Nephron progenitor cell (in vitro differentiated cells): Measurements from ENCODE around the gene GALNT8.

ENCODE experiments used
- DNase-seq: peaks from one replicate; pipeline ENCODE4 v3.0.0; 2021
- H3K27ac Mint-ChIP-seq: 2 replicates; pipeline ENCODE4 v1.8.0; 2021; ENCODE audit warnings: mild to moderate bottlenecking, moderate library complexity, mixed read lengths
- H3K27me3 Mint-ChIP-seq: 2 replicates; pipeline ENCODE4 v1.8.0; 2021; ENCODE audit warnings: mild to moderate bottlenecking, low read depth, mixed read lengths; ENCODE audit not compliant: poor library complexity
- H3K36me3 Mint-ChIP-seq: 2 replicates; pipeline ENCODE4 v1.8.0; 2021; ENCODE audit warnings: low read depth, mixed read lengths
- H3K4me1 Mint-ChIP-seq: 2 replicates; pipeline ENCODE4 v1.8.0; 2021; ENCODE audit warnings: mixed read lengths
- H3K4me3 Mint-ChIP-seq: 2 replicates; pipeline ENCODE4 v1.8.0; 2021; ENCODE audit warnings: mild to moderate bottlenecking, moderate library complexity, mixed read lengths
- H3K9me3 Mint-ChIP-seq: 2 replicates; pipeline ENCODE4 v1.8.0; 2021; ENCODE audit warnings: mild to moderate bottlenecking, moderate library complexity, mixed read lengths
- TF ChIP-seq, protein P1 (sequence below): fragments of 200-600 bp; sonication (generic); IDR thresholded peaks from 2 replicates; pipeline ENCODE4 v1.5.0; 2021; ENCODE audit warnings: antibody characterized with exemption

The GALNT8 gene, protein sequence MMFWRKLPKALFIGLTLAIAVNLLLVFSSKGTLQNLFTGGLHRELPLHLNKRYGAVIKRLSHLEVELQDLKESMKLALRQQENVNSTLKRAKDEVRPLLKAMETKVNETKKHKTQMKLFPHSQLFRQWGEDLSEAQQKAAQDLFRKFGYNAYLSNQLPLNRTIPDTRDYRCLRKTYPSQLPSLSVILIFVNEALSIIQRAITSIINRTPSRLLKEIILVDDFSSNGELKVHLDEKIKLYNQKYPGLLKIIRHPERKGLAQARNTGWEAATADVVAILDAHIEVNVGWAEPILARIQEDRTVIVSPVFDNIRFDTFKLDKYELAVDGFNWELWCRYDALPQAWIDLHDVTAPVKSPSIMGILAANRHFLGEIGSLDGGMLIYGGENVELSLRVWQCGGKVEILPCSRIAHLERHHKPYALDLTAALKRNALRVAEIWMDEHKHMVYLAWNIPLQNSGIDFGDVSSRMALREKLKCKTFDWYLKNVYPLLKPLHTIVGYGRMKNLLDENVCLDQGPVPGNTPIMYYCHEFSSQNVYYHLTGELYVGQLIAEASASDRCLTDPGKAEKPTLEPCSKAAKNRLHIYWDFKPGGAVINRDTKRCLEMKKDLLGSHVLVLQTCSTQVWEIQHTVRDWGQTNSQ

DNA sequence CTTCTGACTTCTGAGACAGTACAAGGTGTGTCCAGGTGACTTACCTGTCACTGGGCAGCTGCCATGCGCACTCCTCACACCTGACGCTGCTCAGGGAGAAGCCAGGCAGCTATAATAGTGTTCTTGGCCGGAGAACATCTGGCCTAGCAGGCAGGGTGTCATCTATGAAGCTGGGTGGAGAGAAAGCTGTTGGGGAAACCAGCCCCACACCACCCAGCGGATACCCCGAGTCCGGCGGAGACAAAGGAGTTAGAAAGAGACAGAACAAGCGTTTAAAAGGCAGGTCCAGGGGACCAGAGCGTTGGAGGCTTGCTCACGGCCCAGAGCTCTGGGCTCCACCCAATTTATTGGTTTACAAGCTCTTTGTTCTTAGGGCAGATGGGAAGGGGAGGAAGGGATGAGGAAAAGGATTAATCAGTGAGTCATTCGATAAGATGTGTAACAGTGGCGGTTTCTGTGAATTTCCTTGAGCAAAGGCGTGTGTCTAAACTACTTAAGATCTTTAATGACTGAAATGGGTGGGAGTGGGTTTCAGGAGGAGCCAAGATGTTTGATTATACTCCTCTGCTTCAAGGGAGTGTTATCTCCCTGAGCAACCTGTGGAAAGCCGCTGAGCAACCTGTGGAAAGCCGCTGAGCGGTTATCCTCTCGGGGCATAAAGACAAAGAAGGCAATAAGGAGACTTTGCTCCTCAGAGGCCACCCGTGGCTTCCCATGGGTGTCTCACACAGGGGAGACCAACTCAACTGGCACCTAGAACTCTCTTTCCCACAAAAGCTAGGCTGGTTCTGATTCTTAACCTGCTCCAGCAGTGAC lies at the start of gene GALNT8:
TSS of gene GALNT8 (plus strand) at position 580 of the 816 bp plus-strand sequence. CDS start 278 bp downstream, outside the sequence.
- peaks cover 7% of the 10 kb centered on the region for H3K27me3 Mint-ChIP-seq
- no peak for DNase-seq
- no peak within 1 kb of the TSS for H3K27ac Mint-ChIP-seq
- H3K4me3 Mint-ChIP-seq: no peak within 1 kb of the TSS
- peaks cover 13% of the 10 kb centered on the region for H3K4me1 Mint-ChIP-seq
- peaks cover 21% of the 10 kb centered on the region for H3K36me3 Mint-ChIP-seq
- H3K9me3 Mint-ChIP-seq: no peaks in the 10 kb centered on the region
- TF ChIP-seq, protein P1, sequence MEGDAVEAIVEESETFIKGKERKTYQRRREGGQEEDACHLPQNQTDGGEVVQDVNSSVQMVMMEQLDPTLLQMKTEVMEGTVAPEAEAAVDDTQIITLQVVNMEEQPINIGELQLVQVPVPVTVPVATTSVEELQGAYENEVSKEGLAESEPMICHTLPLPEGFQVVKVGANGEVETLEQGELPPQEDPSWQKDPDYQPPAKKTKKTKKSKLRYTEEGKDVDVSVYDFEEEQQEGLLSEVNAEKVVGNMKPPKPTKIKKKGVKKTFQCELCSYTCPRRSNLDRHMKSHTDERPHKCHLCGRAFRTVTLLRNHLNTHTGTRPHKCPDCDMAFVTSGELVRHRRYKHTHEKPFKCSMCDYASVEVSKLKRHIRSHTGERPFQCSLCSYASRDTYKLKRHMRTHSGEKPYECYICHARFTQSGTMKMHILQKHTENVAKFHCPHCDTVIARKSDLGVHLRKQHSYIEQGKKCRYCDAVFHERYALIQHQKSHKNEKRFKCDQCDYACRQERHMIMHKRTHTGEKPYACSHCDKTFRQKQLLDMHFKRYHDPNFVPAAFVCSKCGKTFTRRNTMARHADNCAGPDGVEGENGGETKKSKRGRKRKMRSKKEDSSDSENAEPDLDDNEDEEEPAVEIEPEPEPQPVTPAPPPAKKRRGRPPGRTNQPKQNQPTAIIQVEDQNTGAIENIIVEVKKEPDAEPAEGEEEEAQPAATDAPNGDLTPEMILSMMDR: no peak

DNA sequence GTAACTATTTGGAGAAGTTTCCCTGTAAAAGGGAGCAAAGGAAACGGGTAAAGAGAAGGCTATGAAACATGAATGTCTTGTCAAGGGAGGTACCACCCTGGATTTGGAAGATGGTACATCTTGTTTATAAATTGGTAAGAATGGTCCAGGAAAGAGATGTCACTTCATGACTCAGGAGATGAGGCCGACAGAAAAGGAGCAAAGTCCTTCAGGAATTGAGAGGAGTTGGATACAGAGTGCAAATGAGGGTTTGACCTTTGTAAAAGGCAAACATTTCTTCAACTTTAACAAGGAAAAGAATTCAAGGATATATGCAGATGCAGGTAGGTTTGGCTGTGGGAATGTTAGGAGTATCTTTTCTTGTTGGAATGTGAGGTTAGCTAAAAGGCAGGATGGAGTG lies 40.5 kb upstream of the GALNT8 start:
- no peak for DNase-seq
- Mint-ChIP-seq H3K9me3 (peaks cover 27% of the 10 kb centered on the region), H3K4me1 (no peaks in the 10 kb centered on the region), H3K27me3 (no peaks in the 10 kb centered on the region), H3K4me3 (no peak overlapping the region), H3K36me3 (peaks cover 51% of the 10 kb centered on the region), H3K27ac (peak overlapping the region; percentile 47)
- TF ChIP-seq, protein P1: no peak

DNA sequence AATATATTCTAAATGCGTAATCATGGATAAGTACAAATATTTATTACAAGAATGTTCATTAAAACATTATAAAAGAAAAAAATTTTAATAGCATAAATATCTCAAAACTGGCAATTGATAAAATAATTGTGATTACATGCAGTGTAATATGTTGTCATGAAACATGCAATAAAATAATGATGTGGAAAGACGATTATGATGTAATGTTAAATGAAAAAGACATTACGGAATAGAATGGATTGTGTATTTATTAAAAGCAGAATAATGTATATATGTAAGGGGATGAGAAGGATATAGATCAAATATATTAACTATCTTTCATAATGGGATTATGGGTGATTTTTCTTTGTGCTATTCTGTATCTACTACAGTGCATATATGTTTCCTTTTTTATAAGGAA lies 38.5 kb upstream of the GALNT8 start:
- peaks cover 51% of the 10 kb centered on the region for H3K36me3 Mint-ChIP-seq
- H3K27ac Mint-ChIP-seq: no peak overlapping the region
- H3K4me3 Mint-ChIP-seq: no peak overlapping the region
- H3K9me3 Mint-ChIP-seq: peaks cover 7% of the 10 kb centered on the region
- DNase-seq: no peak
- TF ChIP-seq, protein P1: no peak
- no peaks in the 10 kb centered on the region for H3K27me3 Mint-ChIP-seq
- no peaks in the 10 kb centered on the region for H3K4me1 Mint-ChIP-seq

DNA sequence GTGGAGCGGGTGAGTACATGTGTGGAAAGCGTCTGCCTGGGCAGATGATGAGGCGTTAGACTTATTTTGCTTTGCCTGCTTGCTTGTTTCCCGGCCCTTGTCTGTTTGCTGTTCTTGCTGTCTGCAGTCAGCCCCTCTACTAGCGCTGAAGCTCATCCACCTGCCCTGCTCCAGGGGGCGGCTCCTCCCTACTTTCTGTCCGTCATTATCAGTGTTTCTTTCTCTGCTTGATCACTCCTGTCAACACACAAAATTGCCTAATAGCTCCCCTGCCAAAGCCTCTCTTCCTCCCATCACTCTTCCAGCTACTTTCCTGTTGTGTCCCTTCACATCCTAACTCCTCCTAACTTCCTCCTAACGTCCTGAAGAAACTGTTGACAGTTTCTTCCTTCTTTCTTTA lies 34.9 kb upstream of the GALNT8 start:
- Mint-ChIP-seq H3K4me1 (no peaks in the 10 kb centered on the region), H3K27me3 (no peaks in the 10 kb centered on the region), H3K4me3 (no peak overlapping the region), H3K36me3 (peaks cover 75% of the 10 kb centered on the region), H3K9me3 (peaks cover 5% of the 10 kb centered on the region), H3K27ac (no peak overlapping the region)
- DNase-seq: no peak
- TF ChIP-seq, protein P1: no peak

DNA sequence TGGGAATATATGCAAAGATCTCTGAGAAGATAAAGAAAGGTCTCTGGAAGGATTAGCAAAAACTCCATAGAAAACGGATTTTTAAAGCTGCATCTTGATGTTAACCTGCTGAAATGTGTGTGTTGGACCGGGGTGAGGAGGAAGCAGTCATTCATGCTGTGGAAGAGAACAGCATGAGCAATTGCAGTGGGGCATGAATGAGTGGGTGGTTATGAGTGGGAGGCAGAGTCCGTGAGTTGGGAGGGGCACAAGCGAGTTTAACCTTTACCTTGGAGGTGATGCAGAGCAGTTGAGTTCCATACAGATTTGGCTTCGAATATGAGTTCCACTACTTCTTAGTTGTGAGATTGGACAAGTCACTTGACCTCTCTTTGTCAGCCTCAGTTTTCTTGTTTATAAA lies 29.4 kb upstream of the GALNT8 start:
- TF ChIP-seq, protein P1: no peak
- peaks cover 87% of the 10 kb centered on the region for H3K36me3 Mint-ChIP-seq
- peaks cover 10% of the 10 kb centered on the region for H3K9me3 Mint-ChIP-seq
- no peak overlapping the region for H3K27ac Mint-ChIP-seq
- H3K27me3 Mint-ChIP-seq: no peaks in the 10 kb centered on the region
- H3K4me3 Mint-ChIP-seq: no peak overlapping the region
- DNase-seq: no peak
- H3K4me1 Mint-ChIP-seq: no peaks in the 10 kb centered on the region
